GM10847 (cell line): ENCODE data around the gene RALGAPA2.

Source experiments
- POLR2A ChIP-seq: IDR thresholded peaks from 2 replicates; pipeline ENCODE4 v1.6.1; 2011; ENCODE audit not compliant: insufficient read length; ENCODE audit errors: extremely low read depth

RALGAPA2 gene

DNA sequence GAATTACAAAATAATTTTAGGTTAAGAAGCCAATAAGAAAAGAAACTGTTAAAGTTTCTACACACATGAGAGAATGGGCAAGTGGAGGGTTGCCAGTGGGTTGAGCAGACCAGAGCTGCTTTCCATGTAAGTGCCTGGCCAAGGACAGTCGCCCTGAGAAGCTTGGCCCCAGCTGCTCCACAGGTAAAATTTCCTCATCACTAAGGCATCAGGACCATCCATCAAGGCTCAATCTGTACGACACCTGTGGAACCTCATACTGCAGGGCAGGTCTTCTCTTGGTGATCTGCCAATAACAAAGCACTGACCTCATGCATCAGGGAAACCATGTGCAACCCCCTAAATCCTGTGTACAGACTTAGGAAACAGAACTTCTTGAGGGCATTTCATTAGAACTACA, 229.1 kb downstream of the RALGAPA2 start:
- TF ChIP-seq POLR2A, result no peak

DNA sequence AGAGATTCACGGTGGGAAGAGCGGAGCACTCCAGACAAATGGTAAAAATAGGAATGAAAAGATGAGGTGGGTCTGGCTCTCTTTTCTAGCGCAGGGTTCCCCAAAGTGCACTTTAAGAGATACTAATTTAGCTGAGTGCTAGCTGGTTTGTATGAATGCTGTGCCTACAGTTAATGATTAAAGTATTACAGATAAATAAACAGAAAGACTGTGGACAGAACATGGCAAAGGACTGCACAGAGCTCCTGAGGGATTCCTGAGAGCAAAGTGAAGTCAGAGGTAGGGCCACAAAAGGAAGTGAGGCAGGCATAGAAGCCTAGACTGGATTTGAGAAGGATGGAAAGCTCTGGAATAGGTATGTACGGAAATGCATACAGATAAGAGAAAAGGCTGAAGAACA, 230.0 kb downstream of the RALGAPA2 start:
- TF ChIP-seq POLR2A, result no peak

DNA sequence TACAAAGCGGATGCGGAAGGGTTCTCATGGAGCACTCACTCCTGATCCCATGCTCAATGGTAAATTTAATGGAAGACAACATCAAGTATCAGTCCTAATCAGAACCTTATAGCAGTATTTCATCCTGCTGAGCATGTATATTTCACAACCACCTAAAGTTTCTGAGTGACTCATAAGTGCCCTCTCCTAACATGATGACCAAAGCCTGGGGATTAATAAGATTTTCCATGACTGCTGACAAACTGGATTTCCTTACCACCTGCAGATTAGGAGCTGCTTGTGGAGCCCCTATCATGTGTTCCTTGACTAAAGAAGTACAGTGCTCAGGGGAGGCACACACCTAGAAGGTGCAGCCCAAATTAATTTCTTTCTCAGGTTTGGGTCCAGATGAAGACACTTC, 231.8 kb downstream of the RALGAPA2 start:
- TF ChIP-seq POLR2A, result no peak

DNA sequence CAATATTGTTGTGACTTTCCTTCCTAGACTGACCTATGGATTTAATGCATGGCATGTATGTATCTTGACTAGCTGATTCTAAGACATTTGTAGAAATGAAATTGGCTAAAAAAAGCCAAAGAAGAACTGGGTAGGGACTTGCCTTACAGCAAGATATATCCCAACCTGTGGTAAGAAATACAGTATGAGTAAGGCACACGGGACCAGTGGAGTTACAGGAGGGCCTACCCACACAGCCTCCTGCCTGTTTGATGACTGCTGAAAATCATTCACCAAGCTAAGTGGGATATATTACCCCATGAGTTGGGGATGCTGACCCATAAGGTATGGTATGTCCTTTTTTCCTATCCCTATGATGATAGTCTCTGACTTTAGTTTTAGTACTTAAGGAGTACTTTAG, 232.3 kb downstream of the RALGAPA2 start:
- no peak for TF ChIP-seq POLR2A

DNA sequence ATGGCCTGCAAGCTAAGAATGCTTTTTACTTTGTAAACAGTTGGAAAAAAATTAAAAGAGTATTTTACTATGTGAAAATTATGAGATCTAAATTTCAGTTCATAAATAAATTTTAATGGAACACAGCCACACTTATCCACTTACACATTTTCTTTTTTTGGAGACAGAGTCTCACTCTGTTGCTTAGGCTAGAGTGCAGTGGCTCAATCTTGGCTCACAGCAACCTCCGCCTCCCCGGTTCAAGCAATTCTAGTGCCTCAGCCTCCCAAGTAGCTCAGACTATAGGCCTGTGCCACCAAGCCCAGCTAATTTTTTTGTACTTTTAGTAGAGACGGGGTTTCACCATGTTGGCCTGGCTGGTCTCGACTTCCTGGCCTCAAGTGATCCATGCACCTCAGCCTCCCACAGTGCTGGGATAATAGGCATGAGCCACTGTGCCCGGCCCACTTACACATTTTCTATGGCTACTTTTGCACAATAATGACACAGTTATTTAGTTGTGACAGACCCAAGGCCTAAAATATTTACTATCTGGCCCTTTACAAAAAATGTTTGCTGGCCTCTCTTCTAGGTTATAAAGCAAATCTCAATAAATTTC, 234.9 kb downstream of the RALGAPA2 start:
- no peak for TF ChIP-seq POLR2A

DNA sequence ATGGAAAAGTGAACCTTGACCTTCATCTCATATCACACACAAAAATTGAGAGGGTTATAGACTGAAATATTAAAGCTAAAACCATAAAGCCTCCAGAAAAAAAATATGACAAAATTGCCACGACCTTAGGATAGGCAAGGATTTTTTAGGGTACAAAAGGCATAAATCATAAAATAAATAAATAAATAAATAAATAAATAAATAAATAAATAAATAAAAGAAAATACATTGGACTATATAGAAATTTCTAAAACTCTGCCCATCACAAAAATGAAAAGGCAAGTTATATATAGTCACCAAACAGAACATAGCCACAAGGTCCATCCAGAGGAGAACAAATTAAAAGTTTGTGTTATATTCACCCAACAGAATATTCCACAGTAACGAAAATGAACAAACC, 235.9 kb downstream of the RALGAPA2 start:
- no peak for TF ChIP-seq POLR2A

DNA sequence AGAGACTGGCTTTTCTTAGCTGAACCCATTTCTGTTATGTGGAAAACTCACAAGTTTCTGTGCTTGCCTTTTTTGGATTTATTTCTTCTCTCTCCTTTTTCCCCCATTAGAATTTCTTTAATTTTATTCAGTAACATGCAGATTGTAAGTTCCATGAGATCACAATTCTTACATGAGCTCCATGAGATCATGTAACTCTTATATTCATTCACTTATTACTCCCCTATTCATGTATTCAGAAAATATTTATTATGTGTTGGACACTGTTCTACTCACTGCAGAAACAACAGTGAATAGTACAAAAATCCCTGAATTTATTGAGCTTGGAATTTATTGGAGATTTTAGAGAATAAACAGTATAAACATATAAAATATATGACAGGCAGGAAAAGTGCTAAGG, 238.8 kb downstream of the RALGAPA2 start:
- TF ChIP-seq POLR2A, result no peak

DNA sequence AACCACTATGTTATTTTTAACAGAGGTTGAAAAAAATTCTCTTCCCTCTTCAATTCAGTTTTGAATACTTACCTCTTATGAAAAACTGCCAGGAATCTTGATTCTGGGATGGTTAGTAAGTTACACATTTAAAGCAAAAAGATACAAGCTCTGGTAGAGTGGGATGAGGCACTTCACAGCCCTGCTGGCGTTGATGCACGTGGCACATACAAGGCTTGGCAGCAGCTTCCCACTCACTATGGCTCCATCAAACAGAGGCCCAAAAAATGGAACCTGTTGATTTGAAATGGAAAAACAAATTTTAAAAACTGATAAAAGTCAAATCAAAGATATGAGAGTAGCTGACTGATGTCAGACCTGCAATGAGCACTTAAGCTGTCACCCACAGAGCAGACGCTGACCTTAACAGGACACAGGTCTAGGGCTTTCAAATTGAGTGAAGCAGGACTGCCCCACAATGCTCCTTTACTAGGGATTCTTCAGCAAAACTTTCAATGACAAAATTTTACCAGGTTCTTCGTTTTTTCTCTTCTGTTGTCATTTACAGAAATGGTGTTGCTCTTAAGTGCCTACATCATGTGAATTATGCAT, 239.7 kb downstream of the RALGAPA2 start:
- TF ChIP-seq POLR2A, result no peak

DNA sequence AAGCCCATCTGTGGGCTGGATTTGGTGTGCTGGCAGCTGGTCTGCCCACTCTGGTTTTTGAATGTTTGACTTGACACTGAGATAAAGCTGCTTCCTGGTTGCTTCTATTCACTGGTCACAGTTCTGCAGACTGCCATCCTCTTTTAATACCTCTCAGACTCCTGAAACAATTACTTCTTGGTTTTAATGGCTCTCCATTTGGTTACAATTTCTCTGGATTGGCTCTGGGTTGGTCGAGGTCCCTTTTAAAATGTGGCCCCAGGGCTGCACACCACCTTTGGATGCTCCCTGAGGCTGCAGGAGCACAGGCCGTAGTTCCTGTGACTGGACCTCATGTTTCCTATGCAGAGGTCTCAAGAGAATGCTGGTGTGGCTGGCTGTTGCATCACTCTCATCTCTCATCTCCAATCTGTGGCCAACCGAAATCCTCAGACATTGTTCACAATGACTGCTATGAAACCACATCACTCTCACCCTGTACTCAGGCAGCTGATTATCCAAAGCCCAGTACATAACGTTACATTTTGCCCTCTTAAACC, 246.0 kb downstream of the RALGAPA2 start:
- TF ChIP-seq POLR2A, result no peak

DNA sequence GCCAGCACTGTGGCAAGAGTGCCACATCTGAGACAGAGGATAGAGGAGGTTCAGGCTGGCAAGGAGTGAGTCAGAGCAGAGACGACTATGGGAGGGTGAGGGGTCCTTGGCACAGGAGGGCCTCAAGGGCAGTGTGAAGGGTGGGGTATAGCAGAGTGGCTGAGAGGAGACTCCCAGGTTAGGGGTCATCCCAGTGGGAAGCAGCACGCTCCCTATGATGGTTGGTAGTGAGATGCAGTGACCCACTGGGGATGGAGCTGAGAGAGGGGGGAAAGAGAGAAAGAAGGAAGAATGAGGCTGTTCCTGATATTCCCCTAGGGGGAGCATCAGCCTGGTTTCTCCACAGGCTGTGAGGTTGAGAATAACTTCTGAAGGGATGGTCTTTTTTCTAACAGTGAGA, 247.2 kb downstream of the RALGAPA2 start:
- TF ChIP-seq POLR2A, result no peak

DNA sequence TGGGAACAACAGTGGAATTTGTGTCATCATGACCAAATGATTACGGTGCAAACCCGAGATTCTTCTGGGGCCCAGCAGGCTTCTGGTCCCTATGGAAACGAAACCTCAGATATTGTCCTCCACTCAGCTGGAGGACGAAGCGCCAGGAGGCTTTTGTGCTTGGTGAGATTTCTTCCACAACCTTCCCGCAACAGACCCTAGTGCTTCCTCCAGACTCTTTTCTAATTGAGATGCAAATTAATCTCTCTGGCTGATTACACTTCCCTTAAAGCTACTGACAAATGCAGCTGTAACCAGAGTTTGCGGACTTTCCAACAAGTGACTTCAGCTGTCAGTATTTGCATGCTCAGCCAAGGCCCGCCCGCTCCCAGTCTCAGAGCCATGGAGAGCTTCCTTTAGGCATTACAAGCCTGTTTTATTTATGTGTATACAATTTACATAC, 248.5 kb downstream of the RALGAPA2 start:
- TF ChIP-seq POLR2A, result no peak

DNA sequence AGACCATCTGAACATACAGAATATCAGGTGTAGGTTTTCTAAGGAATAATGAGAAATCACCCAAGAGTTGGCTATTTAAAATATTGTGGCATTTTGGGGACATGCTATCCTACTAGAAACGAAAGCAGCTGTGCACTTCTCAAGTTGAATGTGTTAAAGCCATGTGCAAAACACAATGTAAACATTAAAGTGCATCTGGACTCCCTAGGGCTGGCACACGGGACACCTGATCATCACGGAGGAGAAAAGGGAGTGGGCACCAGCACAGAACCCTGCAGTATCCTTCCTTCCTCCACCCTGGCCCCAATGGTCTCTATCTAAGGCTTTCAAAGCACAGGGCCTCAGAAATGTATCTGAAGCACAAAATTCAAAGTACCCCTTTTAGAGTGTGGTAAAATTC, 250.3 kb downstream of the RALGAPA2 start:
- no peak for TF ChIP-seq POLR2A

DNA sequence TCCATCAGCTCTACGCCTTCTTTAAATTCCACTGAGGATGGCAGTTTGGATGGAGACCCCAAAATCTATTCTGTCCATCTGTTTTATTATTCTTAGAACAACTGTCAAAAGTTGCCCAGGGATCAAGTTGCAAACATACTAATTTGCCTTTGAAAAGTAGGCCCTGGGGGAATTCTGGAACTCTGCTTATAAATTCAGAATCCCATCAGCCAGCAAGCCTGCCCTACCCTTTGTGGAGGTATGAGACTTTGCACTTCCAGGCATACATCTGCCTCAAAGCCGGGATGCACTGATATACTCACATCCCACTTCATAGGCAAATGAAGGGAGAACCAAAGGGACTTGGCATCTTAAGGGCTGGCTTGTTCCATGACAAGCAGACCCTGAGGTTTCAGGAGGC, 250.9 kb downstream of the RALGAPA2 start:
- no peak for TF ChIP-seq POLR2A

DNA sequence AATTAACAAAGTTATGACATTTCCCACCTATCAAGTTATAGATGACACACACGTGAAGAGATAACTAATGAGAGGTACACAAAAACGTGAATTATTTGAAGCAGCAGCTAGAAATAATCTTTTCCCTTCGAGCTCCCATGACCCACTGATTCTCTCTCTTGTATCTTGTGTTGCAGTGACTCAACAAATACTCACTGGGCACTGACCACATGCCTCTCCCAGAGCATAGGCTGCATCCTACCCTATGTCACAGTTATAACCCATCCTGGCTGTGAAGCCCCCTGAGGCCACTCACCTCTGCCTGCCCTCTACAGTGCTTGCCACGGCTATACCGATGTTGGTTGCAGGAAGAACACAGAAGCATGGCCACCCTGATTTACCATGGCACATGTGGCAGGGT, 252.7 kb downstream of the RALGAPA2 start:
- no peak for TF ChIP-seq POLR2A

DNA sequence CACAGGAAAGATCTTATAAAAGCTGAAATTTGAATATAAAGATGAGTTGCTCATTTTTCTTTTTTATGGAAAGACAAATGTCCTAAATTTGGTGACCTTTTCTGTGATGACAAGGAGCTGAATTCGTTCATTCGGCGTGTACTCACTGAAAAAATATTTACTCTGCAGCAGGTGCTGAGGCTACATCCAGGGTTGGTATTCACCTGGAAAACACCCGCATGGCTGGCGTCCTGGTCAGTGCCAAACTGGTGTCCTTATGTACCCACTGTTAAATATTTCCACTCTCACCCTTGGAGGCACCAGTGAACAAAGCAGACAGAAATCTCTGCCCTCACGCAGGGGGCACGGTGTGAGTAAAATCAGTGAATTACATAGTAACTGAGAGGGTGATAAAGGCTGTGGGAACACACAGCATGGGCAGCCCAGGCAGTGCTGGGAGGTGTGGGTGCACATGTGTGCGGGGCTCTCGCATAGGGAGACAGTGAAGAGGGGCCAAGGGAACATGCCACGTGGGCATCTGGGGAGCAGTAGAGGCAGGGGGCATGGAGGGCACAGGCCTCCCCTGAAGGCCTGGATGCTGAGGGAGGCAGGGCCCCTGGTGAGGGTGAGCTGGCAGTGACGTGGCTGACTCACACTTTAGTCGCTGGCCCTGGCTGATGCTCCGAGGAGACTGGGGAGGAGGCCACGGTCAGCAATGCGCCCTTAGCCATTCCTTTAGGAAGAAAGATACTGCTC, 254.9 kb downstream of the RALGAPA2 start:
- no peak for TF ChIP-seq POLR2A

DNA sequence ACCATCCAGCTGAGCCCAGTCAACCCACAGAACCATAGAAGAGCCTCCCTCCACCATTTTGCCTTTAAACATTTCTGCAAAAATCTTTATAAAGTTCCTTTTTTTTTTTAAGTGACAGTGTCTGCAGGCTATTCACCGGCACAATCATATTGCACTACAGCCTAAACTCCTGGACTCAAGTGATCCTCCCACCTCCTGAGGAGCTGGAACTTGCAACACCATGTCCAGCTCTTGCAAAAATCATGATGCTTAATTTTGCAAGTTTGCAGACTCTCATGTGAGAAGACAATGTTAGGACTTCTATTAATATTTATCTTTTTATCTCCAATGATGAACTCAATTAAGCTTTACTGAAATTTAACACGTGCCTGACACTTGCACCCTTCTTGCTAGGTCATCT, 255.7 kb downstream of the RALGAPA2 start:
- no peak for TF ChIP-seq POLR2A

DNA sequence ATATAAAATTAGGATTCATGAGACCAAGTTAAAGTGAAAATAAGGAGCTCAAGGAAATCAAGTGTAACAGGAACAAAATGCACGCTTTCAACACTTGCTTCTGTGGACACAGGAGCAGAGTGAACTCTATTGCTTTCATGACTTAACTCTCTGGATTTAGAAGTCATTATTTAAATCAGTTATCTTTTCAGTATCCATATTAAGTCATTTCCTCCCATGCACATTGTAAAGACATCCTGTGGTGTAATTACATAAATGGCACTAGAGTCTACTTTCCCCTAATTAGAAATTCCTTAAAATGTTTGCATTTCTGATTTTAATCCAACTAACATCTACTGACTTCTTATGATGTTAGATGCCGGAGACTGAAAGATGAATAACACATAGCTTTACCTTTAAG, 256.5 kb downstream of the RALGAPA2 start:
- TF ChIP-seq POLR2A, result no peak
